Measurements from ENCODE around the gene ZNF687.

Gene ZNF687

GRCh38 chr1:151282883-151283725 is 1.0 kb downstream of the ZNF687 start:
- no peak for FAIRE-seq

- no peak for FAIRE-seq
Observed at GRCh38 chr1:151284013-151284577, 2.0 kb downstream of the ZNF687 start.

- FAIRE-seq, result no peak
Observed at GRCh38 chr1:151286619-151287340, 4.7 kb downstream of the ZNF687 start.

- no peak for FAIRE-seq
Observed at GRCh38 chr1:151287341-151287699, 5.2 kb downstream of the ZNF687 start.

GRCh38 chr1:151287767-151288500 is 5.8 kb downstream of the ZNF687 start:
- no peak for FAIRE-seq

- FAIRE-seq, result no peak
Observed at GRCh38 chr1:151288502-151288901, 6.4 kb downstream of the ZNF687 start.

GRCh38 chr1:151289080-151289935 is 7.2 kb downstream of the ZNF687 start:
- FAIRE-seq, result no peak

- no peak for FAIRE-seq
Observed at GRCh38 chr1:151289991-151290708, 8.1 kb downstream of the ZNF687 start.

GRCh38 chr1:151290709-151291303 is 8.7 kb downstream of the ZNF687 start:
- FAIRE-seq, result no peak

- FAIRE-seq, result no peak
Observed at GRCh38 chr1:151292207-151293030, 10.3 kb downstream of the ZNF687 start.

- no peak for FAIRE-seq
Observed at GRCh38 chr1:151293093-151293492, 11.0 kb downstream of the ZNF687 start.

- FAIRE-seq, result no peak
Observed at GRCh38 chr1:151294742-151295462, 12.8 kb downstream of the ZNF687 start.

GRCh38 chr1:151309811-151310323 is 27.8 kb downstream of the ZNF687 start:
- FAIRE-seq, result no peak

GRCh38 chr1:151311011-151311410 is 28.9 kb downstream of the ZNF687 start:
- no peak for FAIRE-seq

GRCh38 chr1:151311589-151312331 is 29.7 kb downstream of the ZNF687 start:
- FAIRE-seq, result no peak

- FAIRE-seq, result no peak
Observed at GRCh38 chr1:151312411-151312810, 30.3 kb downstream of the ZNF687 start.

GRCh38 chr1:151312826-151313225 is 30.7 kb downstream of the ZNF687 start:
- FAIRE-seq, result no peak

- FAIRE-seq, result no peak
Observed at GRCh38 chr1:151313501-151313900, 31.4 kb downstream of the ZNF687 start.

All from A204.1 (cell line).